ENCODE data around the gene FJX1. TPM values are rescaled to one million over a fixed set of nuclear protein-coding genes. Genes with fewer than 3 reads are reported as not detected.

FJX1 gene
- total and polyA plus RNA-seq, 10 donors = 3.0 to 40.6 (median 9.2) TPM

- no peaks in the 10 kb centered on the region for H3K9me3 ChIP-seq
- H3K36me3 ChIP-seq = no peaks in the 10 kb centered on the region
- intact Hi-C loops (cut with DNase I; ENCODE audit: low total_unique reads) = loop anchor here (10.0 kb wide), 2 partner anchors 209 to 509 kb away; no protein-coding TSS in a partner anchor
- peak; percentile 36 to 83 (median 77) for TF ChIP-seq CTCF (IDR thresholded peaks at IDR 0.05 in 8 of 11, conservative IDR thresholded peaks at IDR 0.05 in 3 of 11)
- TF ChIP-seq POLR2AphosphoS5 (IDR thresholded peaks at IDR 0.05) = no peak
- peaks cover 9 to 51% (median 34%) of the 10 kb centered on the region in 6 donors for H3K4me1 ChIP-seq
- DNase-seq = no peak
- no peak overlapping the region for H3K27ac ChIP-seq
- WGBS, 5 donors = 27 to 30% (median 28%) methylated on average over 8 of the region's 8 CpGs
- H3K27me3 ChIP-seq (replicated peaks in 1 of 7) = peaks cover 0 to 88% (median 36%) of the 10 kb centered on the region in 7 donors
- H3K4me3 ChIP-seq = no peak overlapping the region
These were observed 2.0 kb upstream of the FJX1 start for GRCh38 chr11:35615921-35616900.

- Histone ChIP-seq H3K4me1 (peaks cover 9 to 59% (median 37%) of the 10 kb centered on the region in 6 donors), H3K27me3 (replicated peaks in 1 of 7) (peaks cover 0 to 91% (median 44%) of the 10 kb centered on the region in 7 donors), H3K9me3 (no peaks in the 10 kb centered on the region), H3K27ac (peak overlapping the region in 7 of 8 donors; percentile 39 to 82 (median 78)), H3K36me3 (no peaks in the 10 kb centered on the region), H3K4me3 (peak overlapping the region in 5 of 8 donors; percentile 55 to 80 (median 62))
- 57 to 67% (median 59%) methylated on average over 7 of the region's 7 CpGs for WGBS, 5 donors
- DNase-seq = no peak
- TF ChIP-seq POLR2A (IDR thresholded peaks at IDR 0.05) (no peak), CTCF (IDR thresholded peaks at IDR 0.05 in 8 of 11, conservative IDR thresholded peaks at IDR 0.05 in 3 of 11) (no peak), POLR2AphosphoS5 (IDR thresholded peaks at IDR 0.05) (no peak)
- intact Hi-C loops (cut with DNase I; ENCODE audit: low total_unique reads) = loop anchor here (10.0 kb wide), 2 partner anchors 208 to 508 kb away; no protein-coding TSS in a partner anchor
These were observed 959 bp upstream of the FJX1 start for GRCh38 chr11:35617316-35617686.

- Histone ChIP-seq H3K9me3 (no peaks in the 10 kb centered on the region), H3K27ac (peak overlapping the region; percentile 27 to 82 (median 77)), H3K27me3 (replicated peaks in 1 of 7) (peaks cover 0 to 91% (median 44%) of the 10 kb centered on the region in 7 donors), H3K4me3 (peak overlapping the region; percentile 32 to 80 (median 62)), H3K4me1 (peaks cover 13 to 70% (median 39%) of the 10 kb centered on the region in 6 donors), H3K36me3 (no peaks in the 10 kb centered on the region)
- peak; percentile 77 for DNase-seq
- TF ChIP-seq POLR2AphosphoS5 (IDR thresholded peaks at IDR 0.05) = no peak
- intact Hi-C loops (cut with DNase I; ENCODE audit: low total_unique reads) = loop anchor here (10.0 kb wide), 2 partner anchors 206 to 506 kb away; no protein-coding TSS in a partner anchor
- WGBS, 5 donors = 0 to 1% (median 0%) methylated on average over 1 to 91 of the region's 91 CpGs
These were observed 346 bp downstream of the FJX1 start for GRCh38 chr11:35618497-35619115.

GRCh38 chr11:35619116-35619854 lies 1.0 kb downstream of the FJX1 start:
- peaks cover 14 to 75% (median 43%) of the 10 kb centered on the region in 6 donors for H3K4me1 ChIP-seq
- peak overlapping the region in 7 of 8 donors; percentile 39 to 82 (median 78) for H3K27ac ChIP-seq
- no peaks in the 10 kb centered on the region for H3K9me3 ChIP-seq
- peak overlapping the region; percentile 32 to 80 (median 62) for H3K4me3 ChIP-seq
- DNase-seq = peak; percentile 74
- peaks cover 0 to 90% (median 44%) of the 10 kb centered on the region in 7 donors for H3K27me3 ChIP-seq (replicated peaks in 1 of 7)
- TF ChIP-seq POLR2A (IDR thresholded peaks at IDR 0.05) (no peak), CTCF (IDR thresholded peaks at IDR 0.05 in 8 of 11, conservative IDR thresholded peaks at IDR 0.05 in 3 of 11) (no peak), POLR2AphosphoS5 (IDR thresholded peaks at IDR 0.05) (peak in 2 of 3 donors; percentile 10 to 18)
- intact Hi-C loops (cut with DNase I; ENCODE audit: low total_unique reads) = loop anchor here (10.0 kb wide), 2 partner anchors 206 to 506 kb away; no protein-coding TSS in a partner anchor
- WGBS, 5 donors = 0 to 3% (median 2%) methylated on average over 15 to 84 of the region's 84 CpGs
- no peaks in the 10 kb centered on the region for H3K36me3 ChIP-seq

All from spleen (tissue), 11 donors.